Right ventricle myocardium superior (tissue), 1 donor: ENCODE data around the gene TTC32. TPM values are rescaled to one million over a fixed set of nuclear protein-coding genes. Genes with fewer than 3 reads are reported as not detected.
A peak's percentile ranks its signal among the peaks of the same experiment; 100 is the strongest.
"Not testable (repeated sequence)": the region's sequence is repeated elsewhere in the genome, so short reads cannot be mapped to it uniquely, and the experiment has no call there.

ENCODE experiments used
- ATAC-seq: fragments of 200-7000 bp; cut with Tn5 transposase; one replicate; pipeline ENCODE4 v1.9.1; 2020; ENCODE audit warnings: mild to moderate bottlenecking; ENCODE audit not compliant: poor library complexity
- DNase-seq: peaks from one replicate; pipeline ENCODE4 v3.0.0-alpha.2; 2020
- intact Hi-C: fragments of 100-400 bp; cut with DNase I; formaldehyde crosslinking; loops from one replicate; pipeline ENCODE4 v1.11.2; 2022
- total RNA-seq: library from RNA; stranded (reverse); fragmentation: NEBNext Ultra II Directional; extraction: Animal tissue kit (Norgen Biotek cat#: 25700); gene quantifications from one replicate; pipeline ENCODE4 v1.2.1, GENCODE V29; 2021
- donor health status: DM: no; HTN: yes; CAD: no; lungs with severe emphysema.

The TTC32 gene
- total RNA-seq, 1 donor from 2014 or later, result 3.3 TPM

DNA sequence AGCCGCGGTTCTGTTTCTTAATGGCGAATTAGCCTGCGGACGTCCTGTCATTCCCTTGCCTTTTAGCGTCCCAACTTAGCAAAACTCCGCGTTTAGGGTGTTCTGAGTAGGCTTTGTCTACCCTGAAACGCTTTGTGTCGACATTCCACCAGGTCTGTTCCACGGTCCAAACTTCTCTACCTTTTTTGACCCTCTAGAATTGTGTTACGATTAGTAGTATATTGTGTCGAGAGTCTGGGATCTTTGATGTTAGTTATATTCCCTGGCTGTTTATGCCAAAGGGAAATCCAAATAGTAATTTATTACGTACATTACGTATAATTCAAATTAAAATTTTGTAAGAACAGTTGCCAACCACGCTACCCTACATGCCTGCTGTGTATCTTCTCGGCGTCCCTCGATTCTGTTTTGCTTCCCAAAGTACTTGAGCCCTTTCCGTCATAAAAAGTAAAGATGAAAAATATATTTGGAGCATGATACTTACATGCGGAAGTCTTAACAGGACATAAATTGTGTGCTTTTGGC lies 495 bp upstream of the TTC32 start:
- peak; percentile 8 for ATAC-seq
- no peak for DNase-seq
- intact Hi-C loops, result no loop called here

DNA sequence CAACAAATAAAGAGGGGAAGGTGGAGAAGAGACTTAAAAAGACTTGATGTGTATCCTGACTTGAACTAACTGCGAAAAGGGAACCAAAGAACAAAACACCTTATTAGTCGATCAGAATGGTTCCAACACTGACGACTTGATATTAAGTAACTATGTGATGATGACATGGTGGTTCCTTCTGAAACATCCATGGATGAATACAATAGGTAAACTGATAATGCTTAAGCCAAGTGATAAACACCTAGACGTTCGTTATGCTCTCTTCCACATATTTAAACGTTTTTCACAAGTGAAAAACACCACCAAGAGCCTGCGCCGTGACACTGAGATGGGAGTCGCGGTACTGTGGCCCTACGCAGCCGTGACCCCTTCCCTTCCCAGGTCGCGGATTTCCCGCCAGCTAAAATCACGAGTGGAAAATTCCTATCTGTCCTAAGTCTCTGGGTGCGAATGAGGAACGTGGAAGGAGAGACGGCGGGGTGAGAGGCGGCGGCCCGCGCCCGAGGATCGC lies 797 bp downstream of the TTC32 start:
- DNase-seq, result no peak
- ATAC-seq, result peak; percentile 43
- intact Hi-C loops, result no loop called here

DNA sequence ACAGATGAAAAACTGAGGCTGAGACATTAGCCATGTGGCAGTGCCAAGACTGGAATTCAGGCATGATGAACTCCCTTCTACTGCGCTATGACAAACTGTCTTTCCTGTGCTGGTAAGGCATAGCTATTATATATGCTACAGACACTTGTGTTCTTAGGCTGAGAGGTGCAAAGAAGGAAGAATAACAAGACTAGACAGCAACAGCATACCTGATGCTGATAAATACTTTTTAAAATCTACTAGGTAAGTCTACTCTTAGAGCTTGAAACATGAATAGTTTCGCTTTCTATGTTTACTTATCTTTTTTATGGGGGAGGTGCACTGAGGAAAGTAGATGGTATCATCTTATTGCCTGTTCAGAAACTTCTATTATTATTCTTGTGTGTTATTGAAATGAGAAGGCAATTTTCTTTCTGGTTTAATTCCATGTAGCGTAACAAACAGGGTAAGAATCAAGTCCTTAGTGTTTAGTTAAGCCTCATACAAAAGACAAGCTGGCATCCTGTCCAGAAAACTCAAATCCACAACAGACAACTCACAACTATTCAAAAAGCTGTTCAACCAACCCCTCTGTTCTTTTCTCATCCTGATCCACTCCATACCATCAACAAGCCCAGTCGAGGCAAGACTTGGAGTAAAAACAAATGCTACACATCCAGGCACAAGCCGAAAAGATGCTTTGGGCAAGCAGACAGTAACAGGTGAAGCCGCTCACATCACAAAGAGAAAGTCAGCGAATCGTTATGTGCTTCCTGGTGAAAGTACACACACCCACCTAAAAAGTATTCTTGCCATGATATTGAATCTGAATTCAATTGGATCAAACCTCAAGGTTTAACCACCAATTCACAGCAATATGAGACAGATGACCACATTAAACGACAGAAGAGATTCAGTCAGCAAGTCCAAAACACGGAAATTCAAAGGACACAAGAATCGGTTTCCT lies 1.5 kb downstream of the TTC32 start:
- no peak for DNase-seq
- no peak for ATAC-seq
- intact Hi-C loops, result no loop called here

DNA sequence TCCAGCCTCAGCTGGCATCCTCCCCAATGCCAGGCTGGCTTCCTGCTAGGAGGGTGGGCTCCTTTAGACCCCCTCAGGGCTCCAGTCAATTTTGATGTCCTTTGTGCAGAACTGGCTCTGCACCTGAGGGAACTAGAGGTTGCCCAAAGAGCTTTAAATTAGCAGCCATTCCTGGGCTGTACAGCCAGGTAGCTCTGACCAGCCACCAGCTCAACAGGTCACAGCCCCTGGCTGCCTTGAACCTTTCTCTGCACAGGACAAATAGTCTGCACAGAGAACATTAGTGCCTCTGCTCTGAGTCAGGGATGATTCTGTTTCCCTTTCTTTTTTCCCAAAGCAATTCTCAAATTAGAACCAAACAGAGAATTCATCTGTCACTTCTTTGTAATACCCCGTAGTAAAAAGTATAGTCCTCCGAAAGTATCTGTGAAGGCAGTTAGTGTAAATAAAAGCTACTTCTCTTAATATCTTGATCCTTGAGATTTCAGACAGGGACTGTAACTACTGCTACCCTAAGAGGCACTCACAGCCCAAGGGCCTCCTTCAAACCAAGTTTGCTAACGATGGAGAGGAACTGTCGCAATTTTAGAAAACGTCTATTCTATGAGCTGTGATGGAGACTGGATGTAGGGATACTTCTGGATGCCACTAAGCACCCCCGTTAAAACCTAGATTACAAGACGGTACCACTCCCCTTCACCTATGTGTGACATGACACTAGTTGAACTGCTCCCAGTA lies 3.0 kb downstream of the TTC32 start:
- intact Hi-C loops, result no loop called here
- ATAC-seq, result no peak
- DNase-seq, result no peak

DNA sequence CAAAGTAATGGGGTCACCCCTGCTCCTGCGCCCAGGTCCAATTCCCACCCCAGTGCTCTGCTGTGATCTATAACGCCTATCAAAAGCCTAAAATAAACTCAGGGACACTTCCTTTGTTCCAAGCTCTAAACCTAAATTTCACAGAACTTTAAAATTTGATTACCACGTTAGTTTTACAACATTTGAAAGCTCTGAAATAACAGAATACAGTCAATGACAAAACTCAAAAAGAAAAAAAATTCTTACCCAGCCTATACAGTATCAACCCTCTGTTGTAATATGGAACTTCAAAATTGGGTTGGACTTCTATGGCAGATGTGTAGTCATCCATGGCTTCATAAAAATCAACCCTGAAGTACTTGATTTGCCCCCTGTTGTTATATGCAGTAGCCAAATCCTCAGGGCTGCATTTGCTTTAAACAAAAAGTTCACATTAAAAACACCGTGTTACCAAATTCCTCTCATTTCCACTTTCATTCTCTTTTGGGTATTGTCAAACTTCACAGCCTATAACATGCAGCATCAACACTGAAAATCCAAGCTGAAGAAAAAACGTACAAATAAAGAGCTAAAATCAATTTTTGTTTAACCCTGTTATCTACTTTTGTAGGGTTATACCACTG lies 4.0 kb downstream of the TTC32 start:
- no peak for ATAC-seq
- DNase-seq, result no peak
- intact Hi-C loops, result no loop called here

DNA sequence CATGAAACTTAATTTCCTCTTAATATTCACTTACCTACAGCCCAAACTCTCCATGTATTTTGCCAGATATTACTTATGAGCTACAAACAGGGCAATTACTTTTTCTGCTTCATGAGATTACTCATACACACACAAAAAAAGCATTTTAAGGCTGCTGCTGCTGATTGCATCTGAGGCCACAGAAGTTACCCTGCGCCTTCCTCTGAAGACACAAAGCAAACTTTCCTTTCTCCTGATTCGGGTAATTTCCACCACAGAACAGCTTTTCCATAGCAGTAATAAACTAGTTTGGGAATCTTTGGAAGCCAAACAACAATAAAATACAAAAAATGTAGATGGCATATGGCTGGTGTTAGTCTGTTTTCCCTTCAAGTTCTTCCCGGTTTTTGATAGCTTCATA lies 6.2 kb downstream of the TTC32 start:
- DNase-seq (no peak), ATAC-seq (no peak)
- intact Hi-C loops, result no loop called here

DNA sequence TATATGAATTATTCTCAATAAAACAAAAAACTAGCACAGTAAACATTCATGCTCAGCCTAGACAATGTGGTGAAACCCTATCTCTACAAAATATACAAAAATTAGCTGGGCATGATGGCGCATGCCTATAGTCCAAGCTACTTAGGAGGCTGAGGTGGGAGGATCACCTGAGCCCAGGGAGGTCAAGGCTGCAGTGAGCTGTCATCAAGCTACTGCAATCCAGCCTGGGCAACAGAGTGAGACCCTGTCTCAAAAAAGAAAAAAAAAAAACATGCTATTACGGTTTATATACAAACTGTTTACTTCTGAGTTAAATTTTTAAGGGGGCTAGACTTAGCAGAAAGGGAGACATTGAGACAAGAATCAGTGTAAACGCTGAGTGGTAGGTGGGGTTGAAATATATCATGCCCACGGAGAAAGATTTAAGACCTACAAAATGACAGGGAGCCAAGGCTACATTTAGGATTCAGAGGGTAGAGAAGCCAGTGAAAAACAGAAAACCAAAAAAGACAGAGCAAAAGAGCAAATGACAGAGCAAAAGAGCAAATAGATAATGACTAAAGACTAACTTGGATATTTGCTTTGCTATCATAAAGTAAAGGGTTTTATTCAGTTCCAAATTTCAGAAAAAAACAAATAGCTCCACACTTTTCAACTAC lies 7.5 kb downstream of the TTC32 start:
- intact Hi-C loops, result no loop called here
- no peak for ATAC-seq
- DNase-seq, result no peak

DNA sequence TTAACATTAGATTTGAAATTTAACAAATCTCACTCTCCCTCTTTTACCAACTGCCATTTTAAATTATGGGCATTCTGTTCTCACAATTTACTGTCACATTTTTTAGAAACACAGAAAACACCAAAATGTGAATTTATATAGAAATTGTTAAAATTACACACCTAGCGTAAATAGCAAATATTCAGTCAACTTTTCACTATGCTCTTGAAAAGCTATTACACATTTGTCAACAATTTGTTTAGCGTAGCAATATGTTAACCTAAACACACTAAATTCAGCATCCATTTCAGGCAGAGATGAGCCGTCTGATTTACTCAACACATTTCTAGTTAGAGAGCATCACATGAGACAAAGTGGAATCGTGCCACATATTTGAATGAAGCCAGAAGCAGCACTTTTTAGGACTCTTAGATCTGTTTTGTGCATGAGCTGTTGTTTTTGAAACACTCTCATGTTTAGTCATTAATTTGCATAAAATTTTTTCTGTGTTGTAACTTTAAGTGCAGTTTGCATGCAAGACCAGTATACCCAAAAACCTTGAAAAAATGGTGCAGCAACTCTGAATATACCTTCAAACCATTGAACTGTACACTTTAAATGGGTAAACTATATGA lies 8.2 kb downstream of the TTC32 start:
- intact Hi-C loops, result no loop called here
- DNase-seq (no peak), ATAC-seq (no peak)

DNA sequence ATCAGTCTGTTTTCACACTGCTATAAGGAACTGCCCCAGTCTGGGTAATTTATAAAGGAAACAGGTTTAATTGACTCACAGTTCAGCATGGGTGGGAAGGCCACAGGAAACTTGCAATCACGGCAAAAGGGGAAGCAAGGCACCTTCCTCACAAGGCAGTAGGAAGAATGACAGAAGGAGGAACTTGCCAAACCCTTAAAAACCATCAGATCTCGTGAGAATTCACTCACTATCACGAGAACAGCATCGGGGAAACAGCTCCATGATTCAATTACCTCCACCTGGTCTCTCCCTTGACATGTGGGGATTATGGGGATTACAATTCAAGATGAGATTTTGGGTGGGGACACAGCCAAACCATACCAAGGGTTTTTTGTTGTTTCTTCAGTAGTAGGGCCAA lies 9.8 kb downstream of the TTC32 start:
- DNase-seq, ATAC-seq, intact Hi-C loops: not testable (repeated sequence)

DNA sequence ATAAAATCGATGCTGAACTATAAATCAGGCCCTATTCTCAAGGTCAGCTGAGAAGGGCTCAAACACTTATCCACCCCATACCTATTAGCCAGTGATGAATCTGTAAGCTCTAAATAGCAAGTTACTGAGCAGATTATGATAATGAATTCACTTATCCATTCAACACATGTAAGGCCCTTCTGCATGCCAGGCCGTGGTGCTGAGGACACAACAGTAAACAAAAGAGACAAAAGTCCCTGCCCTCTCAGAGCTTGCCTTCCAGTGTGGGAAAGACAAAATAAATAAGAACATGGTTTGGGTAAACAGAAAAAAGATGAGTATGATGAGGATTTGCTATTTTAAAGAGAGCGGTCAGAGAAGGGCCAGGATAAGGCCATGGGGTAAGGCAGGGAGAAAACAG lies 11.7 kb downstream of the TTC32 start:
- intact Hi-C loops, result no loop called here
- no peak for DNase-seq
- ATAC-seq, result peak; percentile 21

DNA sequence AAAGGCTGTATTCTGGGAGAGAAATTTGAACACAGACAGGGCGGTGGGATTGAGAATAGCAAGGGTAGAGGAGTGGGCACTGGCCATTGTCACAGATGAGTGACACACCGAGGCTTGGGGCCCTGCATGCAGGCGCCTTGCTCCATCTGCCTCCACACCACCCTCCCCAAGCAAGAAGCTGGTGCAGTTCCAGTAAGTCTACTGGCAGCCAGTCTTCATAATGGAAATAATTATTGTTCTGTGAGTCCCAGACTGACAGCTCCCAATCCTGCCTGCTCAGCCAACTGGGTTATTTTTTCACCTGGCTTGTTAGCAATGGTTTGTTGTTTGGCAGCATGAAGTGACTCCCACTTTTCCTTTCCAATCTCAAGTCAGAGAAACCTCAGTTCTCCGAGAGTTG lies 13.0 kb downstream of the TTC32 start:
- intact Hi-C loops, result no loop called here
- peak; percentile 19 for ATAC-seq

DNA sequence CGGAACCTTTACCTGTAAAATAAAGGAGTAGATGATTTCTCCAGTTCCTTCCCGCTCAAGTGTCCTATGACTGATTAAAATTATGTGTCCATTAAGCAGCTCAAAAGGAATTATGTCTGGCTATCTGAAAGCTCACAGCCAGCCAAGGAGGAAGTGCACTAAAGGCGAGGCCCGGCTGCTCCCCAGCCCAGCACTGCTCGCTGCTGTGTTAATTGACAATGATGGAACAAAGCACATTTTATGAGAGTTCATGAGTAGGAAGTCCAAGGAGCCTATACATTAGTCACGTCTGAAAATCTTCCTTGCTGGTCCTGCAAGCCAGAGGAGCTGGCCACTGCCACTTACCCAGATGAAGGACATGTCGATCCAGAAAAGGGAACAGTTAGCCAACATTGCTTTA lies 14.3 kb downstream of the TTC32 start:
- DNase-seq, result no peak
- no peak for ATAC-seq
- intact Hi-C loops, result no loop called here

More for the DNA sequence above, 13.0 kb downstream of the TTC32 start:
- no peak for DNase-seq

DNA sequence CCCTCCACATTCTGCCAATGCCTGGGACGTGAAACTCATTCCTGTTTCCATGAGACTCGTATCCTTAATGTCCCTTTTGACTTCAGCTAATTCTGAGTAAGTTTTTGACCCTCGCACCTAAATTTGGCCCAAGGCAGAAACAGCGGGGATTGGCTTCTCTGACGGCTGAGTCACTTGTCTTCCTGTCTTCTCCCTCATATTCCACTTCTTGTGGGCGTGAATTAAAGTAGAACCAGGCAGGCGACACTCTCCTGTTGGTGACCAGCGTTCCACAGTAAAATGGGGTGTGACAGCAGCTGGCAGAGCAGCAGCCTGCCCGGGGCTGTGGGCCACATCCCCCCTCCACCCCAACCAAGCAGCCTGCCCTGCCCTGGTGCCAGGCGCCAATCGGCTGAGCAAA lies 15.5 kb downstream of the TTC32 start:
- intact Hi-C loops, result no loop called here
- ATAC-seq, result no peak
- no peak for DNase-seq

DNA sequence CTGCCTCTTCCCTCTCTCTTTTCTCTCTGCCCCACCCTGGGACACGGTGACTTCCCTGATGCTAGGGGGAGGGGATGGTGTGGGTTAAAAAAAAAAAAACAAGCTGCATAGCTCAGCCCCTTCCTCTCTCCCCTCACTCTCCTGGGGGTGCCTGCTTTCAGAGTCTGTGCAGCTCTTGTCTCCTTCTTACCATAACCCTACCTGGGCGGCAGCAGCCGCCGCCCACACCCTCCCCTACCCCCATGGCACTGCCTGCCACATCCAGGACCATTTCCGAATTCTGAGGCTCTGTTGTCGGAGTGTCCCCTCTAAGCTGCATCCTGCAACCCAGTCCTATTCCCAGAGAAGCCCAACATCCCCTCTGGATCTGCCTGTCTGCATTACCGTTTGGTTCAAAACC lies 16.0 kb downstream of the TTC32 start:
- intact Hi-C loops, result no loop called here
- DNase-seq (no peak), ATAC-seq (no peak)

DNA sequence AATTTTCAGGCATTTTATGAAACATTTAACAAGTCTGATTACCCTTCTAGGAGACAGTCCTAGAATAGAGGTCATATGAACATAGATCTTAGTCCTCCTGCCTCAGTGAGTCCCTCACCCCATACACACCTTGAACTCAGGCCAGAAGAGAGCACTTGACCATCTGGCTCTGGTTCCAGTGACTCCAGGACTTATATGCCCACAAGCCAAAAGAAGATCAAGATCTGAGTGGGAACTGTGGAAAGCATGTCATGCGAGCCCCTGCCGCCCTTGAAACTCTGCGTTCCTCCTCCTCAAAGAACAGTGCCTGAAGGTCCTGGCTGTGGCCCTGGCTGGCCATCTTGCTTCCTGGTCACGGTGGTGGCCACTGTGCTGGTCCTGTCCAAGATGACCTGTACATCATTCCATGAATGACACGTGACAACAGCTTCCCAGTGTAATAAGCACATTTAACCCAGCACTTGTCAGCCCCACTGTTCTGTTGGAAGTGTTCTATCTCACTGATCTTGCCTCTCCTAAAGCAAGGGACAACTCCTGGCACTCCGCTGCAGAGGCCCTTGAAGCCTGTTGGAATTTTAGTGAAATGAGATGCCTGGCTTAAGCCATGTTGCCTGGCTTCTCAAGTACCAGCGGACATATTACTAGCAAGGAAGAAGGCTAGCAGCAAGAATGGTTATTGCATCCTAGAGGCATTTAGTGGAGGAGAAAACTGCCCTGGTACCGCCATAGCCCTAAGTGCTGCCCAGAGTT lies 17.6 kb downstream of the TTC32 start:
- no peak for DNase-seq
- intact Hi-C loops, result no loop called here
- no peak for ATAC-seq

DNA sequence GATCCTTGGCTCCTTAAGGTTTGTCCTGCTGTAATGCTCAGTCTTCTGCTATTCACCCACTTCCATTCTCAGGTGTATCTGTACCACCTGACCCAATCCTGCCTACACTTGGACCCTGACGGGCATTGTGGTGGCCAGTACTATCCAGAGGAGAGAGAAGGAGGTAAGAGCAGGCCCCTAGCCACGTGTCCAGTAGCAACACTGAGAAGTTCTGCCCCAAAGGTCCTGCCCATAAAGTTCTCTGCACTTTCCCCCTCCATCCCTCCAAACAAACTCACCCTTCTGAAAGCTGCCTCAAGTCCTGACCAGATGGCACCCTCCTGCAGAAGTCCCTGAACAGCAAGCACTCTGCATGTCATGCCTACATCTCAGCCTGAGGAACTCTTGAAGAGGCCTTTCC lies 18.3 kb downstream of the TTC32 start:
- ATAC-seq, result no peak
- intact Hi-C loops, result no loop called here
- DNase-seq, result no peak

DNA sequence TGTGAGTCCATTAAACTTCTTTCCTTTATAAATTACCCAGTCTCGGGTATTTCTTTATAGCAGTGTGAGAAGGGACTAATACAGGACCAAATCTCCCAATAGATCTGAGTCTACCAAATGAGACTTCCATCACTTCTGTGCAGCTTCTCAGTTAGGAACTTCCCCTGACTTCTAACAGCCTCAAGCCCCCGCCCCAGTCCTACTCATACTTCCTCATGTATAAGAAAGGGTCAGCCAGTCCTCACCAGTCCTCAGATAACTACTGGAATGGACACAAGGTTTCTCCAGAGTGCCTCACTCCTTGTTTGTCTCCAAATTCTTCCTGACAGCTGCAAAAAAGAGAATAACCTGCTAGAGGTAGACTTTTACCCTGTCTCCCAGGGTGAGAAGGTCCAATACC lies 19.5 kb downstream of the TTC32 start:
- DNase-seq (no peak), ATAC-seq (no peak)
- intact Hi-C loops, result no loop called here

DNA sequence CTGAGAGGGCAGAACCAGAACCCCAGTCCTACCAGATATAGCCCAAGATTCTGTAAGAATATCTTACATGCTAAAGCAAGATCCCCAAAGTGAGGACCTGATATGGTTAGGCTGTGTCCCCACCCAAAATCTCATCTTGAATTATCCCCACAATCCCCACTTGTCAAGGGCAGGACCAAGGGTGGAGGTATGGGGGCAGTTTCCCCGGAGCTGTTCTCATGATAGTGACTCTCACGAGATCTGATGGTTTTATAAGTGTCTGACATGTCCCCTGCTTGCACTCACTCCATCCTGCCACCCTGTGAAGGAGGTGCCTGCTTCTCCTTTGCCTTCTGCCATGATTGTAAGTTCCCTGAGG lies 19.9 kb downstream of the TTC32 start:
- no peak for ATAC-seq
- no peak for DNase-seq
- intact Hi-C loops, result no loop called here
